Measurements from ENCODE around the gene FAM131A.

DNA sequence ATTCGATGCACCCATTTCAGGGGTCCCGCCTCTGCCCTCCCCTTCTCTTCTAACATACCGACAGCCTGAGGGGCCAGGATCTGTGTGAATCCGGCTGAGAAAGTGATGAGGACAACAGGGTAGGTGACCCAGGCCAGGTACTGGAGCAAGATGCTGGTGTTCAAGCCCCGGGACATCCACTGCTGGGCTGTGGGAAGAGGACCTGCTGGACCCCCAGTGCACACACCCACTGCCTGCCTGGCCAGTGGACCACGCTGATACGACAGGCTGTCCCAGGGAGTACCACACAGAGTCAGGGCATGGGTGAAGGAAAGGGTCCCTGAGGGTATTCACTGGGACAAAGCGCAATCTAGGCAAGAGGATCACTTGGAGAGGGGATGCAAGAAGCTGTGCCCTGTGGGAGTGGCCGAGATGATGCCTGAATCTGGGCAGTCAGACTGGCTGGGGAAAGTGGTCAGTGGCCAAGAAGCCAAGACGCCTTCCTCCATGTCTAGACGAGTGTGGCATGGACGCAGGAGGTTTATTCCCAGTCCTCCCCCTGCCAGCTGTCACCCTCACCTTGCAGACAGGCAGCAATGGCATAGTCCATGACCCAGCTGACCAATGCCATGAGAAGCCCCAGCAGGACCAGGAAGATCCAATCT, 20.8 kb downstream of the FAM131A start:
- TF ChIP-seq POLR2AphosphoS5 (IDR thresholded peaks at IDR 0.05): no peak
- TF ChIP-seq, protein P1, sequence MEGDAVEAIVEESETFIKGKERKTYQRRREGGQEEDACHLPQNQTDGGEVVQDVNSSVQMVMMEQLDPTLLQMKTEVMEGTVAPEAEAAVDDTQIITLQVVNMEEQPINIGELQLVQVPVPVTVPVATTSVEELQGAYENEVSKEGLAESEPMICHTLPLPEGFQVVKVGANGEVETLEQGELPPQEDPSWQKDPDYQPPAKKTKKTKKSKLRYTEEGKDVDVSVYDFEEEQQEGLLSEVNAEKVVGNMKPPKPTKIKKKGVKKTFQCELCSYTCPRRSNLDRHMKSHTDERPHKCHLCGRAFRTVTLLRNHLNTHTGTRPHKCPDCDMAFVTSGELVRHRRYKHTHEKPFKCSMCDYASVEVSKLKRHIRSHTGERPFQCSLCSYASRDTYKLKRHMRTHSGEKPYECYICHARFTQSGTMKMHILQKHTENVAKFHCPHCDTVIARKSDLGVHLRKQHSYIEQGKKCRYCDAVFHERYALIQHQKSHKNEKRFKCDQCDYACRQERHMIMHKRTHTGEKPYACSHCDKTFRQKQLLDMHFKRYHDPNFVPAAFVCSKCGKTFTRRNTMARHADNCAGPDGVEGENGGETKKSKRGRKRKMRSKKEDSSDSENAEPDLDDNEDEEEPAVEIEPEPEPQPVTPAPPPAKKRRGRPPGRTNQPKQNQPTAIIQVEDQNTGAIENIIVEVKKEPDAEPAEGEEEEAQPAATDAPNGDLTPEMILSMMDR (IDR thresholded peaks at IDR 0.05 in 8 of 11, conservative IDR thresholded peaks at IDR 0.05 in 3 of 11): no peak
